Activated CD4-positive, CD25-positive, alpha-beta regulatory T cell (primary cell): ENCODE measurements around the gene ACTR3C.
"Not testable (repeated sequence)": the region's sequence is repeated elsewhere in the genome, so short reads cannot be mapped to it uniquely, and the experiment has no call there.

ENCODE experiments used
- DNase-seq, 4 experiments: peaks; one replicate each; lab custom pipeline; 2025; lab: John Stamatoyannopoulos, UW

ACTR3C gene

DNA sequence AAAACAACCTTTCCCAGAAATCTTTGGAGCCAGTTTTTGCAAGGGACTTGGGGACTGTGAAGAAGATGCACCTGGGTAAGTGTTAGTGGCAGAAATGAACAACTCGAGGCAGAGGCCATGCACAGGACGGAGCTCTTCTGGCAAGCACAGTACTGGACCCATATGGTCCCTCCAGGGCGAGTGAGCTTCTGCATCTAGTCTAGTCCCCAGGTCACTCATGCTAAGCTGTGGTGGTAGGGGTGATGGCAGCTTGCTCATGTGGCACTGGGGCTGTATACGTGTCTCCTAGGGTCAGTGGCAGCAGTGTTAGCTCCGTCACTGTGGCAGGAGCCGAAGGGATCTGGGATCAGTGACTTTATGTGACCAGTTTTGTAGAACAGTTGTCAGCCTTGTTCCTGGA, 9.5 kb downstream of the ACTR3C start:
- no peak for DNase-seq

DNA sequence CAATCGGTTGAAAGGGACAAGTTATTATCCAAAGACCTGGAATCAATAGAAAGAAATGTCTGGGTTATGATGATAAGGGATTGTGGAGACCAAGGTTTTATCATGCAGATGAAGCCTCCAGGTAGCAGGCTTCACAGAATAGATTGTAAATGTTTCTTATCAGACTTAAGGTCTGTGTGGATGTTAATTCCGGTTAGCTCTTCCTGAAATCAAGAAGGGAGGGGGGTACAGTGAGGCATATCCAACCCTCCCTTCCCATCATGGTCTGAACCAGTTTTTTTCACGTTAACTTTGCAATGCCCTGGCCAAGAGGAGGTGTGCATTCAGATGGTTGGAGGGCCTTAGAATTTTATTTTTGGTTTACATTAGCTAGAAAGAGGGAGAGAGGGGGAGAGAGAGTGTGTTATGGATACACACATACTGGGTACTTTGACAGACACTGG, 10.0 kb downstream of the ACTR3C start:
- no peak for DNase-seq

DNA sequence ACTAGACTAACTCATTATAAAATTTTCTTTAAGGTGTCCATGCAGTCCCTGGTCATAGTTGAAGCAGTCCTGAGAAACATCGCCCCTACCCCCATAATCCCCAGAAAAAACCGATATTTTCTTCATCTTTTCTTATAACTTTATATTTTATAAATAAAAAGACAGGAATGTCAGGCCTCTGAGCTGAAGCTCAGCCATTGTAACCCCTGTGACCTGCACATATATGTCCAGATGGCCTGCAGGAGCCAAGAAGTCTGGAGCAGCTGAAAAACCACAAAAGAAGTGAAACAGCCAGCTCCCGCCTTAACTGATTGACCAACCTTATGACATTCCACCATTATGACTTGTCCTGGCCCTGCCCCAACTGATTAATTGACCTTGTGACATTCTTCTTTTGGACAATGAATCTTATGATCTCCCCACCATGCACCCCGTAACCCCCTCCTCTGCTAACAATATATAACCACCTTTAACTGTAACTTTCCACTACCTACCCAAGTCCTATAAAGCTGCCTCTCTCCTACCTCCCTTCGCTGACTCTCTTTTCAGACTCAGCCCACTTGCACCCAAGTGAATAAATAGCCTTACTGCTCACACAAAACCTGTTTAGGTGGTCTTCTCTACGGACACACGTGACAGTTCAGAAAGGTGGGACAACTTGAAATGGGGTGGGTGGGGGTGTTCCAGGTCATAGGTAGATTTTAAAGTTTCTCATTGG, 10.5 kb downstream of the ACTR3C start:
- not testable (repeated sequence) for DNase-seq

DNA sequence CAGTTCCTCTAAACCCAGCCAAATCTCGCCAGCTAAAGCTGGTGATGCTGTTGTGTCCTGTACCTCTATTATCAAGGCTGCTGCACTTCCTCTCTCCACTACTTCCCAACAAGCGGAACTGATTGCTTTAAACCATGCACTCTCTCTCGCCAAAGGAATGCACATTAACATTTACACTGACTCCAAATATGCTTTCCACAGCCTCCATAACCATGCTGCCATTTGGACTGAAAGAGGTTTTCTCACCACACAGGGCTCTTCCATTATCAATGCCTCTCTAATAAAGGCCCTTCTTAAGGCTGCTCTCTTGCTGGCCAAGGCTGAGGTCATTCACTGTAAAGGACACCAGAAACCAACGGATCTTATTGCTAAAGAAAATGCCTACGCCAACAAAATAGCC, 11.6 kb downstream of the ACTR3C start:
- no peak for DNase-seq

DNA sequence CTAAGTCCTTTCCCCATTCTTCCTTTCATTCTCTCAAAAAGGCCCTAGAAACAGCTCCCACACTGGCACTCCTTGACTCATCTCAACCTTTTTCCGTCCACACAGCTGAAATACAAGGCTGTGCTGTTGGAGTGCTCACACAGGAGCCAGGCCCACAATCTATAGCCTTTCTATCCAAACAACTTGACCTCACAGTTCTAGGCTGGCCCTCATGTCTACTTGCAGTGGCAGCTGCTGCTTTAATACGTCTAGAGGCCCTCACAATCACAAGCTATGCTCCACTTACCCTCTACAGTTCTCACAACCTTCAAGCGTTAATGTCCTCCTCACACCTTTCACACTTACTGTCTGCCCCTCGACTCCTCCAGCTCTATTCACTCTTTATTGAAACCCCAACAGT, 12.2 kb downstream of the ACTR3C start:
- no peak for DNase-seq

DNA sequence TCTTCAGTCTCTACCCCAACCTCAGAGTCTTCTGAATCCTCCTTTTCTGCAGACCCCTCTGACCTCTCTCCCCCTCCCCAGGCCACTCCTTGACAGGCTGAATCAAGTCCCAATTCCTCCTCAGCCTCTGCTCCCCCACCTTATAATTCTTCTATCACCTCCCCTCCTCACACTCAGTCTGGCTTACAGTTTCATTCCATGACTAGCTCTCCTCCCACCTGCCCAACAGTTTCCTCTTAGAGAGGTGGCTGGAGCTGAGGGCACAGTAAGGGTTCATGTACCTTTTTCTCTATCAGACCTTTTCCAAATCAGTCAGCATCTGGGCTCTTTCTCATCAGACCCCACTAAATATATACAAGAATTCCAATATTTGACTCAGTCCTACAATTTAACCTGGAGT, 14.8 kb downstream of the ACTR3C start:
- DNase-seq = no peak

DNA sequence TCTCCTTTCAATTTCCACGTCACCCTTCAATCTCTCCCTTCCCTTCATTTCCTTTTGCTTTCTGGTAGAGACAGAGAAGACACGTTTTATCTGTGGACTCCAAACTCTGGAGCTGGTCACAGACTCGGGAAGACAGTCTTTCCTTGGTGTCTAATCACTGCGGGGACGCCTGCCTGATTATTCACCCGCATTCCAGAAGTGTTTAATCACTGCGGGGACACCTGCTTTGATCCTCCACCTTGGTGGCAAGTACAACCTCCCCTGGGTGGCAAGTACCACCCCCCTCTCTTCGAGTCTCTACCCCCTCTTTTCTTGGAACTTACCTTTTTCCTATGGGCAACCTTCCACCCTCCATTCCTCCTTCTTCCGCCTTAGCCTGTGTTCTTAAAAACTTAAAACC, 15.4 kb downstream of the ACTR3C start:
- DNase-seq = no peak

DNA sequence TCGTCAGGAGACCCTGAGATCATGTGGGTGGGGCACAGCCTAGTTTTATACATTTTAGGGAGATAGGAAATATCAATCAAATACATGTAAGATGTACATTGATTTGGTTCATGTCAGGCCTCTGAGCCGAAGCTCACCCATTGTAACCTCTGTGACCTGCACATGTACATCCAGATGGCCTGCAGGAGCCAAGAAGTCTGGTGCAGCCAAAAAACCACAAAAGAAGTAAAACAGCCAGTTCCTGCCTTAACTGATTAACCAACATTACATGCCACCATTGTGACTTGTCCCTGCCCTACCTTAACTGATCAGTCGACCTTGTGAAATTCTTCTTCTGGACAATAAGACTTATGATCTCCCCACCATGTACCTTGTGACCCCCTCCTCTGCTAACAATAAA, 16.2 kb downstream of the ACTR3C start:
- no peak for DNase-seq

DNA sequence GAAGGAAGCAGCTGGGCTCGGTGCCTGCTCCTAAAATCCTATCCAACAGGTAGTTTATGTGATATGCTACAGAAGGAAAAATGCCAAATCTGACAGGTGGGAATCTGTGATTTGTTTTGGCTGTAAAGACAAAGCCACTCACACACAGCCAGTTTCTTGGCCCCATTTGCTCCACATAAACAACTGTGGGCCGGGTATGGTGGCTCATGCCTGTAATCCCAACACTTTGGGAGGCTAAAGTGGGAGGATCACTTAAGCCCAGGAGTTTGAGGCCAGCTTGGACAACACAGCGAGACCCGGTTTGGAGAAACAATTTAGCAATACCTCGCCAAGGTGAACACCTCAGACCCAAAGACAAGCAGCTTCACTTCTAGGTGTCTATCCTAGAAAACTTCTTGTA, 17.0 kb downstream of the ACTR3C start:
- not testable (repeated sequence) for DNase-seq

DNA sequence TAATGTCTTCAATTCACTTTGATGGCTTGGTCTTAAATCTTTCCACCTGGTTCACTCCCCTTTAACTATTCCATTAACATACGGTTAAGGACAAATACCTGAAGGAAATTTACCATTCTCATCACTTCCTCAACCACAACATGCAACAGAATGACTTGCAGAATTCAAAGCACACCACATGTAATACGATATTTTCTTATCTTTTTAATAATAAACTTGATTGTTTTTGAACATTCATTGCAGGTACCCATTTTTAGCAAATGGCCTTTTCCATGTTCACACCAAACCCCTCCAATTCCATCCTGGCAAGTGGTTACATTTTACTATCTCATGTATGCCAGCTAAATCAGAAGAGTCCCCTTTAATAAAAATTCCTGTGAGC, 17.5 kb downstream of the ACTR3C start:
- not testable (repeated sequence) for DNase-seq

DNA sequence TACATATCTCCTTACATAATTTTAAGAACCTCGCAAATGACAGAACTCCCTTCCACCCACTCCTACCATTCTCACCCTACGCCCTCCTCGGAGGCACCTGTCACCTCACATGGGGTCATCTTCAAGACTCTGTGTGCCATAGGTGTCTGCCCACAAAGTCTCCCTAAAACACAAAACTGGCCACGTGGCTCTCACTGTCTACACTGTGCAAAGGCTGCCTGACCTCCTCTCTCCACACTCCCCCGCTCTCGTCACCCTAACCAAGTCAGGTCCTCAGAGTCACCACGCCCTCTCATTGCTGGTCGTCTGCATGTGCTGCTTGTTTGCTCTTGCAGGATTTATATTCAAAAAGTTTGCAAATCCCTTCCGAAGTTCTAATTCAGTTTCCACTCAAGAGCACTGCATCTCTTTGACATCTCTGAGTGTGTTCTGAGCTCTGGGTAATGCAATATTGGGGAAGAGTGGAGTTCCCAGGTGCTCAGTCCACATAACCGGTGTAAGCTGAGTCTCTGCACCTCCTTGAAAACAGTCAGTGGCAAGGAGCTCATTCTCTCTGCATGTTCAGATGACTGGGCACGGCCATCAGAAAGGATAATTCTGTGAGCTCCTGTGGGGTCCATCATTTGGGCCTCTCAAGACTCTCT, 18.0 kb downstream of the ACTR3C start:
- not testable (repeated sequence) for DNase-seq

DNA sequence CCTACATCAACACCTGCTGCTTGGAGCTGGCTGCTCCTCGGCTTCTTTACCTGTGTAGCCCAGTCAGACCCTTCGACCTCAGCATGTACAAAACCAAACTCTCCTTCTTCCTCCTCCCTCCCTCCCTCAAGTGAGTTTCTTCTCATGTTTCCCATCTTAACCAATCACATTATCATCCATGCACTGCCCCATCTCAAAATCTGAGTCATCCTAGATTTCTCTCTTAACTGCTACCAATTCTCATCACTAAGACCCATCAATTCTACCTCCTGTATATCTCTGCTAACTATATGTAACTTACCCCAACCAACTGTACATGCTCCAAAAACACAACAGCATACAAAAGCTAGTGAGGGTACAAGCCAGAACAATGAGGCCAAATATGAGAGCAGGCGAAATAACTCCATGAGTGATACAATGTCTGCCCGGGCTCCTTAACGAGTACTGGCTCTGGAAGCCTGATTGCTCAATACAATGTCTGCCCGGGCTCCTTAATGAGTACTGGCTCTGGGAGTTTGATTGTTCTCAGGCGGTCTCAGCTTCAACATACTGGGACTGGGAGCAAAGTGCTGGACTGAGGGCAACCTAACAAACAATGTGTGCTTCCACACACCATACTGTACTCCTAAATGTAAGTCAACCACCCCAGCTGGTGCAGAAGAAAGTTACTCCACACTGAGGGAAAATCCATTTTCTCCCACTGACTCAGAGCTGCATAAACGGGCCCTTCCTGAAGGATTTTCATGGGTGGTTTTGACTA, 18.7 kb downstream of the ACTR3C start:
- not testable (repeated sequence) for DNase-seq

DNA sequence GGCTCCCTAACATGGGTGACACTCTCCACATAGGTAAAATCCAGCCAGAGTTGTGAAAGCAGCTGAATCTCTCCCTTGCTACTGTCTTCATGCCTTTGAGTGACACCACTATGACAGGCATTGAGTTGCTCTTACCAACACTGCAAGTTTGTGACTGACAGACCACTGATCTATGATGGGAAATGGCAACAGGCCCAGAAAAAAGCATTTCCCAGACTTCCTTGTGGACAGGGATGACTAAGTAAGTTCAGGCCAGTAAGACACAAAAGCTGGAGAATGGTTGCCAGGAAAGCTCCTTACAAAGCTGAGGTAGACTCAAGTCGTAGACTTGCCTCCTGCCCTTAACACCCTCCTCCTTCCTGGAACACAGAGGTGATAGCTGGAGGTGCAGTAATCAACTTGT, 20.4 kb downstream of the ACTR3C start:
- not testable (repeated sequence) for DNase-seq

DNA sequence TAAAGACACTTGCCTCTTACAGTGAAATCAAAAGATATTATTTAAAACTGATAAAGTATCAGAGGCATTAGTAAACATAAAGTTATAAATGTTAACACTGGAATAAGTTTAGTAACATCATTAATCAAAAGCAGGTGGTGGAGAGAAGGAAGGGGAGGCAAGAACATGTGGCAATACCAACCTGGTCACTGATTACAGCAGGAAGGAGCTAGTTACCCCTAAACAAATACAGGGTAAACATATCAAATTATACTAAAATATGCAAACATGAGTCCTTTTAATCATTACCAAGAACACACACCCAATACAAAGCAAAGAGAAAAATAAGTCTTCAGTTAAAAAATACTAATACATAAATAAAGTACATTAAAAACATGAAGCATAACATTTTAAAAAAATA, 25.4 kb downstream of the ACTR3C start:
- not testable (repeated sequence) for DNase-seq

DNA sequence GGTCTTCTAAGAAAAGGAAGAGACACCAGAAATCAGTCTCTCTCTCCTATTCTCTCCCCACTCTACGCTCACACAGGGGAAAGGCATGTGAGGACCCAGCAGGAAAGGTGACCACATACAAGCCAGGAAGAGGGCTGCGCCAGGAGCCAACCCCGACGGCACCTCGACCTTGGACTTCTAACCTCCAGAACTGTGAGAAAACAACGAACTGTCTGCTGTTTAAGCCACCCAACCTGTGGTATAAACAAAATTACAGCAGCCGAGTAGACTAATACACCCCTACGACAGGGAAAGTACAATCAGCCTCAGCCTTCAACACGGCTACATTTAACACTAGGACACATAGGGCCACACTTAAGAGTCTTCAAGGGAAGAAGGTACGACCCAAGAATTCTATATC, 26.5 kb downstream of the ACTR3C start:
- not testable (repeated sequence) for DNase-seq

DNA sequence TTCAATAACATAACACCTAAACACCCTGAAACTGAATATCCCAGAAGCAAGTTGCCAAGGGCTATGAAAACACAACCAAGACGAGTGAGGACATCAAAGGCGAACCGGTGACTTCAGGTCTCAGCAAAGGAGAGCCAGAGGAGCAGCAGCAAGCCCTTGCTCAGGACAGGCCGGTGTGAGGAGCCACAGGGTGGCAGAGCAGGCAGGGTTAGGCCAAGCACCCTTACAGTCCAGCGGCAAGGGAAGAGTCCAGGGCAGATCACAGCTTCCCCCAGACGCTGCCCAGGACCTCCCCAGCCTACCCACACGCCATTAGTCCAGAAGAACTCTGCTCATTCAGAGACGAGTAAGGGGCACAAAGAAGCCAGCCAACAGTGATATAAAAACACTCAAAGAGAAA, 27.7 kb downstream of the ACTR3C start:
- not testable (repeated sequence) for DNase-seq

DNA sequence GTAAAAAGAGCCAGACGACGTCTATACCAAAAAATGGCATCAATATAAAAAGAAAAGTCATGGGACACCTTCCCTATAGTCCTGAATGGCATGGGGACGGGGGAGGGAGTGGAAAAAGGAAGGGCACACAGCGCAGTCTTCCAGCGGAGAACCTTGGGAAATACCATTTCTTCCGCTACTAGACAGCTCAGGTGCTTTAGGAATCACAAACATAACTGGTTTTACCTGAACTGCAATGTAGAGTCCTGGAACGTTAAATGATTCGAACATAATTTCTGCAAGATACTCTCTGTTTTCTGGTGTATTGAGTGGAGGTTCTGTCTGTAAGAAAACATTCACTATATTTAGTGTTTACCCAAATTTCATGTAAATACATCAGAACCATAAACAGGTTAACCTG, 28.3 kb downstream of the ACTR3C start:
- not testable (repeated sequence) for DNase-seq

DNA sequence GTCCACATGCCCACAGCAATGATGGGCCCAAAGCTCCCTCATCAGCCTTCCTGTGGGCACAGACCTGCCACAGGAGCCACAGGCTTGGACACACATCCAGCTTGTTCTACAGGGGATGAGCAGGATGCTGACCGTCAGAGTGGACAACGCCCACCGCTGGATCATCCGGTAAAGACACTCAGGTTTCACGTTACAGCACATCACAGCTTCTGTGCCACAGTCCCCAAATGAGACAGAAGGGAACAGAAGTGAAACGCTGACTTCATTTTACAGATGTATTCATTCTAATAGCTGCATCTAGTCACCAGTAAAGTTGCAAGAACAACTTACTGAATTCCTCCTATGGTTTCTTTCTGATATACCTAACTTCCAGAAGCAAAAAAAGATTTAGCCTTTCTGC, 33.0 kb downstream of the ACTR3C start:
- DNase-seq = not testable (repeated sequence)

DNA sequence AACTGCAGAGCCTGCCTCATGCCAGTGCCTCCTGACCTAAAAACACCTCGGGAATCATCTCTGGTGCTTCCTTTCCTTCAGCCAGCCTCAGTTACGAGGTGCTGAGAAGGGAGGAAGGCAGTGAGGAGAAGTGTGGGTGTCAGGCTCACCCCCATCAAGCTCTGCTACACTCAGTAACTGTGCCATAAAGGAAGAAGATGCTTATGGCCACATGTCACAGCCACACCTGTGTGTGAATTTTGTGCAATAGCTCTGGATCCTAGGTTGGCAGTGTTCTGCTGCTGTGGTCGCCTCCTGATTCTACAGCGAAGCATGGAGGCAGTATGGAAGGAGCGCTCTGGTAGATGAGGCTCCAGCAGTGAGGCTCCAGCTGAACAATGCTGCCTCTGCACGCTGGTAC, 34.5 kb downstream of the ACTR3C start:
- DNase-seq = not testable (repeated sequence)

DNA sequence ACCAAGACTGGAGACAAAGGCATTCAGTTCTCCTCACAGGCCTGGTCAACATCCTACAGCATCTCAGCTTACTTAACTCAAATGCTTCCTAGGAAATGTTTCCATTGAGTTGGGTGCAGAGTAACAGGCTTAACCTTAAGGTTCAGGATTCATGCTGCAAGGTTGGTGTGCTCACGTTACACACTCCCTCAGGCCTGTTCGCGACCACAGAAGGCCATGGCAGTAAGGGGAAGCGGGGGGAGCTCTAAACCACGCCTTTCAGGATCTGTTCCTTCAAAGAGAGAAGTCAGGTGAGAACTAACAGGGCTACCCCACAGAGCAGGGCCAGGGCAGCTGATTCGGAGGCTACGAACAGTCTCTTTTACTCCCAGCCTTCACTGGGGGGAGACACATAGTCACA, 35.5 kb downstream of the ACTR3C start:
- DNase-seq = not testable (repeated sequence)

DNA sequence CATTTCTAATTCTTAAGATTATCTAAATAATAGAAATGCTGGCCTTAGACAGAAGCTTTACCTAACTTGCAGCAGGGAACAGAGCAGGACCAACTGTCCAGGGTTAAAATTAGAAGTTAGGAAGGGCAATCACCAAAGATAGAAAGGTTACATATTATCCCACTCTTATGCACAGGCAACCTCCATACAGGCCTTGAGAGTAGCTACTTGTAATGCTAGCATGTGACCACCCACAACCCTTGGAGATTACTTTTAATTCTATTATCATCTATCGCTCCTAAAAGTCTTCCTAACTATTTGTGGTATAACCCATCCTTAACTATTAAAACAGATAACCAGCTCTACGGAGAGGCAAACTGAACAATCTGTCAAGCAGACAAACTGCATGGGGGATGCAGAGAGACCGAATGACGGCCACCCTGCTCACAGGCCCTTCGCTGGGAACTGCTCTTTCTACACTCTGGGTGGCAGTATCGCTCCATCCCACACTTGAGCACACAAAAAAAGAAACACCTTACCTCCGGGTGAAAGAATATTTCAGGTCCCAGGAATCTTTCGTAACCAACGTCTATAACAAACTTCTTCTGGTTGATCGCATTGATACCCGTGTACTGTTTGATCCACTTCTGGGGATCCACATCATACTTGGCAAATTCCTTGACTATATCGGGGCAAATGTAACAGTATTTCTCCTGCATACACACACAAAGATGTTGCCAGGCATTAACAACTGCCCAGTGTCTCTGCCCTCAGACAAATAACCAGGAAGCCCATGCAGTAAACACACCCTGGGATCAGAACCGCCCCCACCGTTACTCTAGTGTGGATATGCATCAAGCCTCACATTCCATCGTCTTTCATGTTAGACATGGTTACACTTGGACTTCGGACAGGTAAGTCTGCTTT, 37.2 kb downstream of the ACTR3C start:
- not testable (repeated sequence) for DNase-seq

DNA sequence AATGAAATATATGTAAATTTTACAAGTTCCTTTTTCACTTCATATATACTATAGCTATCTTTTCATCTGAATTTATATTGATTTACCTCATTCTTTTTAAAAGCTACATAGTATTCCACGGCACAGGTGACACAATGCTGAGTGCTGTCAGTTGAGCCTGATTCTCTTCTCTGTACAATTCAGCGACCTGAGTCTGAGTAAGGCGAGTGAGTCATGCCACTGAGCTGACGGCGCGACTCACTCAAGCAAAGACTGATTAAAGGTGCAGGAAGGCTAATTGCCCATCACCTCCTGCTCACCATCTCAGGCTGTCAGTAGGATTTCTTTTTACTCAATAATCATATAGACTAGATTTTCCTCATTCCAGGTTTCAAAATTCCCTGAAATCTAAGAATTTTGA, 39.7 kb downstream of the ACTR3C start:
- DNase-seq = not testable (repeated sequence)
